ENCODE results near the gene MORN1. TPM values are rescaled to one million over a fixed set of nuclear protein-coding genes. Genes with fewer than 3 reads are reported as not detected.

The MORN1 gene
- total RNA-seq, 2 experiments from 2014 or later = 5.9 to 6.6 TPM

DNA sequence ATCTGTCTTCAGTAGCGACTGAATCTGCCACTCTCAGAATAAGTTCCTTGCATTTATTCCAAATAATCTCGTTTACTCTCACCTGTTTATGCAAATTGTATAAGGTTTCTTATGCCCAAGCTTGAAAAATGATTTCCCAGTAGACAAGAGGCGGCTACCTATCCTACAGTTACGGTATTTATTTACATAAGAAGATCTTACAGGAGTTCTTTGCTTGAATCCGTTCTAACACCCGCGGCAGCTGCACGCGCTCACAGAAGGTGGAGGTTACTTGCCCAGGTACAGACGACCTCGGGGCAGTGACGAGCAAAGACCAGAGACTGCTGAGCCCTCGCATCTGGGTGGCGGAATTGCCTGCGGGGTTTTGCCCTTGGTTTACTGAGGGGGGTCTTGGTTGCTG is 83.4 kb downstream of the MORN1 start:
- TF ChIP-seq, protein P1, sequence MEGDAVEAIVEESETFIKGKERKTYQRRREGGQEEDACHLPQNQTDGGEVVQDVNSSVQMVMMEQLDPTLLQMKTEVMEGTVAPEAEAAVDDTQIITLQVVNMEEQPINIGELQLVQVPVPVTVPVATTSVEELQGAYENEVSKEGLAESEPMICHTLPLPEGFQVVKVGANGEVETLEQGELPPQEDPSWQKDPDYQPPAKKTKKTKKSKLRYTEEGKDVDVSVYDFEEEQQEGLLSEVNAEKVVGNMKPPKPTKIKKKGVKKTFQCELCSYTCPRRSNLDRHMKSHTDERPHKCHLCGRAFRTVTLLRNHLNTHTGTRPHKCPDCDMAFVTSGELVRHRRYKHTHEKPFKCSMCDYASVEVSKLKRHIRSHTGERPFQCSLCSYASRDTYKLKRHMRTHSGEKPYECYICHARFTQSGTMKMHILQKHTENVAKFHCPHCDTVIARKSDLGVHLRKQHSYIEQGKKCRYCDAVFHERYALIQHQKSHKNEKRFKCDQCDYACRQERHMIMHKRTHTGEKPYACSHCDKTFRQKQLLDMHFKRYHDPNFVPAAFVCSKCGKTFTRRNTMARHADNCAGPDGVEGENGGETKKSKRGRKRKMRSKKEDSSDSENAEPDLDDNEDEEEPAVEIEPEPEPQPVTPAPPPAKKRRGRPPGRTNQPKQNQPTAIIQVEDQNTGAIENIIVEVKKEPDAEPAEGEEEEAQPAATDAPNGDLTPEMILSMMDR (IDR thresholded peaks at IDR 0.05) = no peak
- H3K36me3 Mint-ChIP-seq (ENCODE audit: low read depth) = peaks cover 35% of the 10 kb centered on the region
- CTCF ChIA-PET = no interaction called here
- DNase-seq (no peak), ATAC-seq (no peak)
- no peaks in the 10 kb centered on the region for H3K27me3 Mint-ChIP-seq
- no peak overlapping the region for H3K27ac Mint-ChIP-seq
- no peak overlapping the region for H3K4me3 Mint-ChIP-seq
- H3K4me1 Mint-ChIP-seq (ENCODE audit: low read depth) = peaks cover 12% of the 10 kb centered on the region
- intact Hi-C loops (cut with micrococcal nuclease) = no loop called here
- POLR2A ChIA-PET = no interaction called here
- H3K9me3 Mint-ChIP-seq = no peaks in the 10 kb centered on the region

DNA sequence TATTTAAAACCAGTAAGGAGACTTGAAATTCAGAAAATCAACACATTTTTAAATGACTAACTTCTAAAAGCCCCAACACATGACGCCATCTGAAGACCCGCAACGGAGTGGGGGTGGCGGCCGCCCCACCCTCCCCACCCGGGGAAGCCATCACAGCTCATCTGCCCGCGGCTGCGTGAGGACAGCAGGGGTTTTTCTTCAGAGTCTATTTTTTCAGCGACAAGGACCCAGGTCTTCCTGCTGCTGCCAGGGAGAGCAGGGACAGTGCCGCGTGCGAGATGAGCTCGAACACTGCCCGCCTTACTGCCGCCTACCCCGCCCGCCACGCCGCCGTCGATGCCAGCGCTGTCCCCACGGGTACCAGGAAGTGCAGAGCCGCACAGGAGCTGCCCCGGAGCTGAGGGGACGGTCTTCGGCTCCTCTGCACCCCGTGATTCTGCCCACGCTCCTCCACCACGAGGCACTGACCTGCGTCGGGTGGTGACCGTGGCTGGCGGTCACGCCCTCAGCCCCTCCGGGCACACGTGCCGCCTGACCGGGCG is 84.2 kb downstream of the MORN1 start:
- TF ChIP-seq, protein P1 (IDR thresholded peaks at IDR 0.05) = no peak

DNA sequence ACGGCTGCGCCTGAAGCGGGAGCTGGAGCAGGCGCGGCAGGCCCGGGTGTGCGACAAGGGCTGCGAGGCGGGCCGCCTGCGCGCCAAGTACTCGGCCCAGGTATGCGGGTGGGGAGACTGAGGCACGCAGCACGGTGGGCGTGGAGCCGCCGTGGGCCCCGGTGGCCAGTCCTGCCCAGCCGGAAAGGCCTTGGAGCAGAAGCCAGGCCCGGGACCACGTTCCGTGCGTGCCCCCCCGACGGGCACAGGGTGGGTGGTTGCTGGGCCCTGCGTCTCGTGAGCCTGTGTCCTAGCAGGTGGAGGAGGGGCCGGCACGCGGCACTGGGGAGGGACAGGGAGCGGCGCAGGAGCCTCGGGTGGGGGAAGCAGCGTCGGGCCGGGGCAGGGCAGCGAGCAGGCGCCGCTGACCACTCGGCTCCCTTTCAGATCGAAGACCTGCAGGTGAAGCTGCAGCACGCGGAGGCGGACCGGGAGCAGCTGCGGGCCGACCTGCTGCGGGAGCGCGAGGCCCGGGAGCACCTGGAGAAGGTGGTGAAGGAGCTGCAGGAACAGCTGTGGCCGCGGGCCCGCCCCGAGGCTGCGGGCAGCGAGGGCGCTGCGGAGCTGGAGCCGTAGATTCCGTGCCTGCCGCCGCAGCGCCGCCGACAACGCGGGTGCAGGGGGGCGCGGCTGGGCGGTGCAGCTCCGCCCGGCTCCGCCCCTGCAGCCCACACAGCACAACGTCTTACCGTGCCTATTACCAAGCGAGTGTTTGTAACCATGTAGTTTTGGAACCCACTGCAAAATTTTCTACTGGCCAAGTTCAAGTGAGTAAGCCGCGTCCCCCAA is 85.0 kb downstream of the MORN1 start:
- TF ChIP-seq, protein P1 (IDR thresholded peaks at IDR 0.05) = no peak
- peaks cover 37% of the 10 kb centered on the region for H3K36me3 Mint-ChIP-seq (ENCODE audit: low read depth)
- no peak overlapping the region for H3K4me3 Mint-ChIP-seq
- H3K4me1 Mint-ChIP-seq (ENCODE audit: low read depth) = peaks cover 19% of the 10 kb centered on the region
- ATAC-seq = no peak
- H3K9me3 Mint-ChIP-seq = no peaks in the 10 kb centered on the region
- intact Hi-C loops (cut with micrococcal nuclease) = no loop called here
- H3K27ac Mint-ChIP-seq = no peak overlapping the region
- no peak for DNase-seq
- ChIA-PET POLR2A (no interaction called here), CTCF (interaction anchor here (0.6 kb wide), 1 partner anchor 111 kb away, joined by 3 read pairs; the partner anchor contains the start of gene FAAP20)
- H3K27me3 Mint-ChIP-seq = no peaks in the 10 kb centered on the region

More for the DNA sequence above, 84.2 kb downstream of the MORN1 start:
- no peak overlapping the region for H3K4me3 Mint-ChIP-seq
- H3K9me3 Mint-ChIP-seq = no peaks in the 10 kb centered on the region
- ATAC-seq (no peak), DNase-seq (no peak)
- ChIA-PET CTCF (interaction anchor here (0.6 kb wide), 1 partner anchor 112 kb away, joined by 3 read pairs; the partner anchor contains the start of gene FAAP20), POLR2A (no interaction called here)
- H3K27me3 Mint-ChIP-seq = no peaks in the 10 kb centered on the region
- no peak overlapping the region for H3K27ac Mint-ChIP-seq
- intact Hi-C loops (cut with micrococcal nuclease) = no loop called here
- peaks cover 37% of the 10 kb centered on the region for H3K36me3 Mint-ChIP-seq (ENCODE audit: low read depth)
- peaks cover 14% of the 10 kb centered on the region for H3K4me1 Mint-ChIP-seq (ENCODE audit: low read depth)

DNA sequence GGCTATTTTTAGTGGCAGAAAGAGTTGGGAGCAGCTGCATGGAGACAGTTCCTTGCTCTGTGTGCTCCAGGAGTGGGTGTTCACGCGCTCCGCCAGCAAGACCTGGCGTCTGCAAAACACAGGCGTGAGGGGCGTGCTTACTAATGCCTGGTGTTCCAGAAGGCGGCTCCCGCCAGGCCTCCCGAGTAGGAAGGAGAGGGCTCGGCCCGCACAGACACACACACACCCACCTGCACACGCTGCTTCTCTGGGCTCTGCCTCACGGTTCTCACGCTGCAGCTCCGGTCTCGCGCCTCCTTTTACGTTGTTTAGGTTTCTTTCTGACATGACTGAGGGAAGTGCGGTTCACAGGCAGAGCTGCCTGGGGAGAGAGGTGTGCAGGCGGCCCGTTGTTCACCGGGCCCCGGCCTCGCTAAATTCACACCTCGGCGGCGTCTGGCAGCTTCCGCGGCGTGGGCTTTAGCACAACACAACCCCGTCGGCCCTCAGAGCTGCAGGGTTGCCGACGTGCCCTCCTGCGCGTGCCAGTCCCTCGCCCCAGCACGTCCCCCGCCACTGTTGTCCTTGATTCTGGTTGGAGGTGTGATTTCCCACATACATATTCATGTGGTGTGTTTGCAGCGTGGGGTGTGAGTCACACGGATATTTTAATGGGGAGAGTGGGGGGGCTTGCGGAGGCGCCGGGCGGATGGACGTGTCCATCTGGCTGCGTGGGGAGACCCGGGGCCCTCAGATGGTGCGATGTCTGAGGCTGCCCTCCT is 86.3 kb downstream of the MORN1 start:
- Mint-ChIP-seq H3K4me1 (ENCODE audit: low read depth) (peaks cover 24% of the 10 kb centered on the region), H3K27me3 (no peaks in the 10 kb centered on the region), H3K36me3 (ENCODE audit: low read depth) (peaks cover 37% of the 10 kb centered on the region), H3K27ac (no peak overlapping the region), H3K9me3 (no peaks in the 10 kb centered on the region), H3K4me3 (no peak overlapping the region)
- TF ChIP-seq, protein P1 (IDR thresholded peaks at IDR 0.05) = no peak
- DNase-seq (peak; percentile 17), ATAC-seq (no peak)
- ChIA-PET POLR2A (interaction anchor here (1.1 kb wide), 1 partner anchor 71 kb away, joined by 3 read pairs; no protein-coding TSS in a partner anchor), CTCF (interaction anchor here (1.1 kb wide), 1 partner anchor 131 kb away, joined by 3 read pairs; no protein-coding TSS in a partner anchor)
- intact Hi-C loops (cut with micrococcal nuclease) = loop anchor here (5.0 kb wide), 1 partner anchor 48 kb away; no protein-coding TSS in a partner anchor

Data from activated CD8-positive, alpha-beta T cell treated with anti-CD3 and anti-CD28 coated beads for 36 hours (primary cell).